GM12875 (cell line): ENCODE measurements around the gene ASPHD1.

ENCODE experiments used
- H3K4me3 ChIP-seq: one replicate; pipeline ENCODE4 v1.5.1; 2011; ENCODE audit warnings: low read depth, low read length, control low read depth
- TF ChIP-seq, protein P1 (sequence below): IDR thresholded peaks from 2 replicates; pipeline ENCODE4 v1.5.1; 2011; ENCODE audit warnings: low read depth, mild to moderate bottlenecking, control low read depth, inconsistent platforms, low read length, moderate library complexity, borderline replicate concordance; ENCODE audit not compliant: insufficient read depth

ASPHD1 gene

DNA sequence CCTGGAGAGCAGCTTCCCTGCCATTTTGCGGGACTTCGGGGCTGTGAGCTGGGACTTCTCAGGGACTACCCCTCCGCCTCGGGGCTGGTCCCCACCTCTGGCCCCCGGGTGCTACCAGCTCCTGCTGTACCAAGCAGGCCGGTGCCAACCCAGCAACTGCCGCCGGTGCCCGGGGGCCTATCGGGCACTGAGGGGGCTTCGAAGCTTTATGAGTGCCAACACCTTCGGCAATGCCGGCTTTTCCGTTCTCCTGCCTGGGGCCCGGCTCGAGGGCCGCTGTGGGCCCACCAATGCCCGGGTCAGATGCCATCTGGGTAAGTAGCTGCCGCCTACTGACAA is 1.3 kb downstream of the ASPHD1 start:
- TF ChIP-seq, protein P1, sequence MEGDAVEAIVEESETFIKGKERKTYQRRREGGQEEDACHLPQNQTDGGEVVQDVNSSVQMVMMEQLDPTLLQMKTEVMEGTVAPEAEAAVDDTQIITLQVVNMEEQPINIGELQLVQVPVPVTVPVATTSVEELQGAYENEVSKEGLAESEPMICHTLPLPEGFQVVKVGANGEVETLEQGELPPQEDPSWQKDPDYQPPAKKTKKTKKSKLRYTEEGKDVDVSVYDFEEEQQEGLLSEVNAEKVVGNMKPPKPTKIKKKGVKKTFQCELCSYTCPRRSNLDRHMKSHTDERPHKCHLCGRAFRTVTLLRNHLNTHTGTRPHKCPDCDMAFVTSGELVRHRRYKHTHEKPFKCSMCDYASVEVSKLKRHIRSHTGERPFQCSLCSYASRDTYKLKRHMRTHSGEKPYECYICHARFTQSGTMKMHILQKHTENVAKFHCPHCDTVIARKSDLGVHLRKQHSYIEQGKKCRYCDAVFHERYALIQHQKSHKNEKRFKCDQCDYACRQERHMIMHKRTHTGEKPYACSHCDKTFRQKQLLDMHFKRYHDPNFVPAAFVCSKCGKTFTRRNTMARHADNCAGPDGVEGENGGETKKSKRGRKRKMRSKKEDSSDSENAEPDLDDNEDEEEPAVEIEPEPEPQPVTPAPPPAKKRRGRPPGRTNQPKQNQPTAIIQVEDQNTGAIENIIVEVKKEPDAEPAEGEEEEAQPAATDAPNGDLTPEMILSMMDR, result no peak
- H3K4me3 ChIP-seq, result no peak overlapping the region

- H3K4me3 ChIP-seq, result no peak overlapping the region
- TF ChIP-seq, protein P1, result no peak
Observed at GRCh38 chr16:29903590-29903989, 3.3 kb downstream of the ASPHD1 start.

GRCh38 chr16:29904947-29905346 is 4.7 kb downstream of the ASPHD1 start:
- no peak overlapping the region for H3K4me3 ChIP-seq
- TF ChIP-seq, protein P1, result no peak

DNA sequence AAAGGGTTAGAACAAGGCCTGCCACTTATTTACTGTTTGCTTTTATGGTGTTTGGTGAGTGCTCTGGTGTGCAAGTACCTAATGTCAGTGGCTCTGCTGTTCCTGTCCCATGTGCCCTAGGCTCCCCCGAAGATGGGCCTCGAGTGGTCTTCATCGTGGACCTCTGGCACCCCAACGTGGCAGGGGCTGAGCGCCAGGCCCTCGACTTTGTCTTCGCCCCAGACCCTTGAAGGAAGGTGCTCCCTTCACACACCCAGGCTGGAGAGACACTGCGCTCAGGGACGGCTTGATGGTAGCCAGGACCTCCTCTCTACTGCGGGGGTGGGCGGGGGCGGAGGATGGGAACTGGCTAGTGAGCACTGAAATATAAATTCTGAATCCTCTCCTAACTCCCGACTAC is 5.4 kb downstream of the ASPHD1 start:
- H3K4me3 ChIP-seq, result no peak overlapping the region
- TF ChIP-seq, protein P1, result no peak

- TF ChIP-seq, protein P1, result no peak
Observed at GRCh38 chr16:29906520-29907244, 6.4 kb downstream of the ASPHD1 start.

DNA sequence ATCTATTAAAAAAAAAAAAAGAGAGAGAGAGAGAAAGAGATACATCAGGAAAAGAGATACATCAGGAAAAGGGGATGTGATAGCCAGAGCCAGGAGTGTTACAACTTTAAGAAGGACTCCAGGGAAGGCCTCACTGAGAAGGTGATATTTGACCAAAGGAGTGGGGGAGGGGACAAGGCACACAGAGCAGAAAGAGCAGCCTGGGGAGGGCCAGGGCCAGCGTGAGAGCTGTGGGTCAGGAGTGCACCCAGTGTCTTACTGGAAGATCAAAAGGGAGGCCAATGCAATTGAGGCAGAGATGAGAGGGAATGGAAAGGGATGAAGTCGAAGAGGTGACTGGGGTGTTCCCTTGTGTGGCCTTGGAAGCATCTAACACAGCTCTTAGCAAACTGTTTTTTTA is 7.7 kb downstream of the ASPHD1 start:
- no peak overlapping the region for H3K4me3 ChIP-seq
- TF ChIP-seq, protein P1, result no peak

More at GRCh38 chr16:29906520-29907244, 6.4 kb downstream of the ASPHD1 start:
- H3K4me3 ChIP-seq, result no peak overlapping the region

GRCh38 chr16:29908719-29909220 is 8.5 kb downstream of the ASPHD1 start:
- TF ChIP-seq, protein P1, result no peak
- no peak overlapping the region for H3K4me3 ChIP-seq
